Measurements from ENCODE around the gene WIZ.

DNA sequence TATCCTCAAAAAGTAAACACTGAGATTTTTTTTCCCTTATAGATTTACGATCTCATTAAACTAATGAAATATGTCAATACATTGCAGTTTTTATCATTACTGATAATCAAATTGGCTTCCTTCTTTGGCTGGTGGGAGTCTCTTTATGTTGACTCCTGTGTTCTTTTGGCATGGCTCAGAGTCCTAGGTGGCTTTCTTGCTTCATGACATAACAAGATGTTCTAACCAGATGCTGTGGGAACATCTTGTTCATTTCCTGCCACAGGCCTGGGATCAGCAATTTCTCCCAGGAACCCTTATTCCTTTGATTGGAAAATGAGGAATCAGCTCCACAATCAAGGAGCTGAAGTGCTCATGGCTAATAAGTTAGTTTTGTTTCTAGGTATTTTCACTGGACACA lies 45.4 kb upstream of the WIZ start:
- no peak for TF ChIP-seq POLR2A (IDR thresholded peaks at IDR 0.05)
- no peak for TF ChIP-seq CTCF (IDR thresholded peaks at IDR 0.05)
